ENCODE results near the gene STPG3. TPM values are rescaled to one million over a fixed set of nuclear protein-coding genes. Genes with fewer than 3 reads are reported as not detected.

The STPG3 gene
- total RNA-seq, 2 experiments from 2014 or later: not detected

DNA sequence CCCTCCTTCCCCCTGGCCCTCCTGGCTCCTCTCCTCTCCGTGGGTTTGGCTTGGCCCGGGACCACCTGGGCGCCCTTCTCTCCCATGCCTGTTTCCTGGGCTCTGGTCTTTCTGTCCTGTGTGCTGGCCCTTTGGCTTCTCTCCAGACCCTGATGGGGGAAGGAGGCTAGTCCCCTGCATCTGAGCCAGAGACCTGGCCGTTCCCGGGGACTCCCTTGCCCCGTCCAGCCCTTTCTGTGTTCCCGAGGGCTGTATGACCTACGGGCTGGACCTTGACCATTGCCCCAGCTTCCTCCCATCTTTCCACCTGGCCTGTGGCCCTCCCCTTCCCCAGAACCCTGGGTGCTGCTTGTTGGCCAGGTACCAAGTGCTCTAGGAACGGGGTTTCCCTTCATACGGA is 12.4 kb downstream of the STPG3 start:
- peaks cover 20% of the 10 kb centered on the region for H3K36me3 Mint-ChIP-seq
- ATAC-seq: no peak

DNA sequence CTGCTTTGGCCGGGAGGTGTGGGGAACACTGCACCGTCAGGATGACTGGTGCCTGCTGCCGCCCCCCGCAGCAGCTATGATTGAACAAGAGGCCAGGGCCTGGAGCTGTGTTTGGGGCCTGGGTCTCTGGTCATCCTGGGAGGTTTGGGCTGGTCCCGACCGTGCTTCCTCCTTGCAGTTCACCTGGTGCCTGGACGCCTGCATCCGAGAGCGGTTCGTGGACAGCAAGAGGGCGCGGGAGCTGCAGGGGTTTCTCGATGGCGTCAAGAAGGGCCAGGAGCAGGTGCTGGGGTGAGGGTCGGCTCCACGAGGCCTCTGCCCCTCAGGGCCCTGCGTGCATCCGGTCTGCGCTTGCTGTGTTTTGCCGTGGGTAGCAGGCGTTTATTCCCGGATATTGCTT is 13.0 kb downstream of the STPG3 start:
- no peak for ATAC-seq
- H3K27me3 Mint-ChIP-seq: no peaks in the 10 kb centered on the region
- no peaks in the 10 kb centered on the region for H3K9me3 Mint-ChIP-seq (ENCODE audit: low read depth)
- H3K27ac Mint-ChIP-seq: no peak overlapping the region
- DNase-seq: no peak
- H3K4me3 Mint-ChIP-seq: no peak overlapping the region
- H3K4me1 Mint-ChIP-seq: peaks cover 9% of the 10 kb centered on the region
- peaks cover 23% of the 10 kb centered on the region for H3K36me3 Mint-ChIP-seq
- CTCF ChIA-PET: interaction anchor here (1.0 to 1.6 kb wide), 3 partner anchors 9 to 27 kb away, joined by 3 to 4 read pairs (median 3); partner anchors contain the start of genes NELFB and TOR4A

More for the DNA sequence above, 12.4 kb downstream of the STPG3 start:
- H3K4me1 Mint-ChIP-seq: peaks cover 5% of the 10 kb centered on the region
- H3K27ac Mint-ChIP-seq: no peak overlapping the region
- CTCF ChIA-PET: interaction anchor here (1.2 to 1.6 kb wide), 2 partner anchors 9 to 14 kb away, joined by 3 to 4 read pairs; partner anchors contain the start of genes NELFB and TOR4A
- H3K27me3 Mint-ChIP-seq: no peaks in the 10 kb centered on the region
- H3K4me3 Mint-ChIP-seq: no peak overlapping the region
- DNase-seq: no peak
- H3K9me3 Mint-ChIP-seq (ENCODE audit: low read depth): no peaks in the 10 kb centered on the region

DNA sequence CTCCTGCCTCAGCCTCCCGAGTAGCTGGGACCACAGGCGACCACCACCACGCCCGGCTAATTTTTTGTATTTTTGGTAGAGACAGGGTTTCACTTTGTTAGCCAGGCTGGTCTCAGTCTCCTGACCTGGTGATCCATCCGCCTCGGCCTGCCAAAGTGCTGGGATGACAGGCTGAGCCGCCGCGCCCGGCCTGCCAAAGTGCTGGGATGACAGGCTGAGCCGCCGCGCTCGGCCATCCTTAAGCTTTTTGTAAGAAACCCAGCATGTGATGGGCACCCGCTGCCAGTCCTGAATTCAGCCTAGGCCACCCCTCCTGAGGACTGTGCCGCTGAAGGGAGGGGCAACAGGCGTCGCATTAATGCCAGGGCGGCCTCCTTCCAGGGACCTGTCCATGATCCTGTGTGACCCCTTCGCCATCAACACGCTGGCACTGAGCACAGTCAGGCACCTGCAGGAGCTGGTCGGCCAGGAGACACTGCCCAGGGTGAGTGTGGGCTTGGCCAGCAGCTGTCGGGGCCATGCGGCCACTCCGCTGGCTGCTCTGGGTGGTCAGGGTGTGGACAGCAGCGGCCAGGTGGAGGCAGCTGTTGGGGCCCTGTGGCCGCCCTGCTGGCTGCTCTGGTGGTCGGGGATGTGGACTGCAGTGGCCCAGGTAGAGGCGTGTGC is 14.5 kb downstream of the STPG3 start:
- Mint-ChIP-seq H3K27me3 (no peaks in the 10 kb centered on the region), H3K4me3 (no peak overlapping the region), H3K4me1 (peaks cover 15% of the 10 kb centered on the region), H3K27ac (no peak overlapping the region), H3K9me3 (ENCODE audit: low read depth) (no peaks in the 10 kb centered on the region), H3K36me3 (peaks cover 22% of the 10 kb centered on the region)
- DNase-seq (no peak), ATAC-seq (no peak)
- CTCF ChIA-PET: no interaction called here

DNA sequence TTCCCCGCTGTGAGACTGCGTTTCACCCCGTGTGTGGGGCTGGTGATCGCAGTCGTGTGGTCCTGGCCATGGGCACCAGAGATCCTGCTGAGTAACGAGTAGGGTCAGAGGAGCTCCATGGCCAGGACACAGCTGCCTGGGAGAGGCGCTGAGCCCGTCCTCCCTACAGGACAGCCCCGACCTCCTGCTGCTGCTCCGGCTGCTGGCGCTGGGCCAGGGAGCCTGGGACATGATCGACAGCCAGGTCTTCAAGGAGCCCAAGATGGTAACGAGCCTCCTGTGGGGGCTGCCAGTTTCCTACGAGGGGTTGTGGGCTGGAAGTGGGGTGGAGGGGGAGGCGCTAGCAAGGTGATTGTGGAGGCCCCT is 15.1 kb downstream of the STPG3 start:
- ATAC-seq (no peak), DNase-seq (no peak)
- H3K9me3 Mint-ChIP-seq (ENCODE audit: low read depth): no peaks in the 10 kb centered on the region
- no peak overlapping the region for H3K27ac Mint-ChIP-seq
- no peak overlapping the region for H3K4me3 Mint-ChIP-seq
- CTCF ChIA-PET: no interaction called here
- H3K27me3 Mint-ChIP-seq: no peaks in the 10 kb centered on the region
- peaks cover 18% of the 10 kb centered on the region for H3K4me1 Mint-ChIP-seq
- H3K36me3 Mint-ChIP-seq: peaks cover 22% of the 10 kb centered on the region

DNA sequence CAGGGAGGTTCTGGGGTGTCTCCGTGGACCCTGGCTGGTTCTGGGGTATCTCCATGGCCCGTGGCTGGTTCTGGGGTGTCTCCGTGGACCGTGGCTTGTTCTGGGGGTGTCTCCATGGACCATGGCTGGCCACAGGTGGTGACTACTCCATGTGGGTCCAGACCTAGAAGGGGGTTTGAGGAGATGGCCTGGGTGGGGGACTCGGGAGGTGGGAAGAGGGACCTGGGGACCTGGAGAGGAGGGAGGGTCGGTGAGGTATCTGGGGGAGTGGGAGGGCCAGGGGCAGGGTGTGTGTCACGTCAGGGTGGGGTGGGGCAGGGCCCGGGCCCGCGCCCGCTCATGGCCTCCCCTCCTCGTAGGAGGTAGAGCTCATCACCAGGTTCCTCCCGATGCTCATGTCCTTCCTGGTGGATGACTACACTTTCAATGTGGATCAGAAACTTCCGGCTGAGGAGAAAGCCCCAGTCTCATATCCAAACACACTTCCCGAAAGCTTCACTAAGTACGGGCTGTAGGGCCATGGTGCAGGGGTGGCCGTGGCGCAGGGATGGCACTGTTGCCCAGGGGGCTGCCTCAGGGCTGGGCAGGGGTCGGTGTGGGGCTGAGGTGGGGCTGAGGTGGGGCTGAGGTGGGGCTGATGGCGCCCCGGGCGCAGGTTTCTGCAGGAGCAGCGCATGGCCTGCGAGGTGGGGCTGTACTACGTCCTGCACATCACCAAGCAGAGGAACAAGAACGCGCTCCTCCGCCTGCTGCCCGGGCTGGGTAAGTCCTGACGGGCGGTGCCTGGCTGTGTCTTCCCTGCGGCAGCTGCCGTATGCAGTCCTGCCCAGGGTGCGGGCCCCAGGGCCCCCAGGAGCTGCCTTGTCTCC is 15.7 kb downstream of the STPG3 start:
- Mint-ChIP-seq H3K27me3 (no peaks in the 10 kb centered on the region), H3K9me3 (ENCODE audit: low read depth) (no peaks in the 10 kb centered on the region), H3K4me1 (peaks cover 22% of the 10 kb centered on the region), H3K27ac (no peak overlapping the region), H3K4me3 (no peak overlapping the region), H3K36me3 (peaks cover 21% of the 10 kb centered on the region)
- CTCF ChIA-PET: interaction anchor here (1.0 kb wide), 1 partner anchor 11 kb away, joined by 3 read pairs; the partner anchor contains the start of gene TOR4A
- no peak for ATAC-seq
- DNase-seq: no peak

DNA sequence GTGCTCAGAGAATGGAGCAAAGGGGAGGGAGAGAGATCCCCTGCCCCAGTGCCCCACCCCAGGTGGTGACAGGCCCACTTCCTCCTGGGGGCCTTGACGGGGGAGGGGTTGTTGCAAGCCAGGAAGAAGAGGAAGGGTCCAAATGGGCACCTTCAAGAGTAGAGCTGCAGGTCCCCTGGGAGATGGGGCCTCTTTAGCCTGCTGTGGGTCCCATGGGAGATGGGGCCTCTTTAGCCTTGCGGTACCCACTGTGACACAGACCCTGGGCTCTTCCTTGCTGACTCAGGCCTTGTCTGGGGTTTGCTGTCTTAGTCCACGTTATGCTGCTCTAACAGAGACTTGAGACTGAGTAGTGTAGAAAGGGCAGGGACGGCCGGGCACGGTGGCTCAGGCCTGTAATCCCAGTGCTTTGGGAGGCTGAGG is 16.9 kb downstream of the STPG3 start:
- Mint-ChIP-seq H3K36me3 (peaks cover 21% of the 10 kb centered on the region), H3K4me3 (no peak overlapping the region), H3K4me1 (peaks cover 22% of the 10 kb centered on the region), H3K9me3 (ENCODE audit: low read depth) (no peaks in the 10 kb centered on the region), H3K27ac (no peak overlapping the region), H3K27me3 (no peaks in the 10 kb centered on the region)
- no peak for DNase-seq
- CTCF ChIA-PET: interaction anchor here (1.0 kb wide), 1 partner anchor 10 kb away, joined by 3 read pairs; the partner anchor contains the start of gene TOR4A
- ATAC-seq: no peak

DNA sequence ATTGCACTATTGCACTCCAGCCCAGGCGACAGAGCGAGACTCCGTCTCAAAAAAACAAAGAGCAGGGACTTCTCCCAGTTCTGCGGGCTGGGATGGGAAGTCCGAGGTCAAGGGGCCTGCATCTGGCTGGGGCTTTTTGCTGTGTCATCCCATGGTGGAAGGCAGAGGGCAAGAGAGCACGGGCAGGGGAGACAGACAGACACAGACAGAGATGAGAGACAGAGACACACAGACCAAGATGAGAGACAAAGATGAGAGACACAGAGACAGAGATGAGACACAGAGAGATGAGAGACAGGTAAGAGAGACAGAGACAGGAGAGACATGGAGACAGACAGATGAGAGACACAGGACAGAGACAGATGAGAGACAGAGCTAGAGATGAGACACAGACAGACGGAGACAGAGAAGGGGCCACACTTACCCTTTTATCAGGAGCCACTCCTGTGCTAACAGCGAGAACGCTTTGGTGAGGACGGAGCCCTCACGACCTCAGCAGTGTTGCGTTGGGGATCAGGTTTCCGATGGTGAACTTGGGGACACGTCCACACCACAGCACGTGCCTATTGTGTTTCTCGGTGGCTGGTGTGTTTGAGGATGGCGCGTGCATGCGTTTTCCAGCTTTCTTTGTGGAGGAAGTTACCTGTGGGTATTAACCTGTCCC is 17.6 kb downstream of the STPG3 start:
- CTCF ChIA-PET: interaction anchor here (1.0 kb wide), 1 partner anchor 163 kb away, joined by 3 read pairs; no protein-coding TSS in a partner anchor

DNA sequence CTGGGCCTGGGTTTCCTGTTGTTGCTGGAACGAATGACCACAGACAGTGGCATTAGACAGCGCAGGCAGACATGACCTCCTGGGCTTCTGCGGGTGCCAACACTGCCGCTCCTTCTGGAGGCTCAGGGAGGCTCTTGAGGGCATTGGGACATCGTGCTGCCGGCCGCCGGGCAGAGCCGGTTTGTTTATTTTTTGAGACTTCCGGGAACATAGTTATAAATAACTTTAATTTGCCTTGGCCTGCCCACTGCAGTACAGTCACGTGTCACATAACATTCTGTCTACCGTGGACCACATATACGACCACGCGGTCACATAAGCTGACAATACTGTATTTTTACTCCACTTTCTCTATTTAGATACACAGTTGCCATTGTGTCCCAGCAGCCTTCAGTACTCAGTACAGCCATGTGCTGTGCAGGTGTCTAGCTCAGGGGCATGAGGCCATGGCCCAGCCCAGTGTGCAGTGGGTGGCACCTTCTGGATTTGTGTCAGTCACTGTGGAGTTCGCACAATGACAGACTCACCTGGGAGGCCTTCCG is 18.2 kb downstream of the STPG3 start:
- no peak for DNase-seq
- no peak for ATAC-seq
- peaks cover 22% of the 10 kb centered on the region for H3K4me1 Mint-ChIP-seq
- no peak overlapping the region for H3K4me3 Mint-ChIP-seq
- no peaks in the 10 kb centered on the region for H3K9me3 Mint-ChIP-seq (ENCODE audit: low read depth)
- CTCF ChIA-PET: interaction anchor here (1.0 kb wide), 1 partner anchor 164 kb away, joined by 3 read pairs; no protein-coding TSS in a partner anchor
- H3K27me3 Mint-ChIP-seq: no peaks in the 10 kb centered on the region
- peaks cover 20% of the 10 kb centered on the region for H3K36me3 Mint-ChIP-seq
- H3K27ac Mint-ChIP-seq: no peak overlapping the region

More for the DNA sequence above, 17.6 kb downstream of the STPG3 start:
- DNase-seq: no peak
- Mint-ChIP-seq H3K27ac (peak overlapping the region; percentile 0), H3K4me3 (no peak overlapping the region), H3K4me1 (peaks cover 22% of the 10 kb centered on the region), H3K27me3 (no peaks in the 10 kb centered on the region), H3K9me3 (ENCODE audit: low read depth) (no peaks in the 10 kb centered on the region), H3K36me3 (peaks cover 21% of the 10 kb centered on the region)
- ATAC-seq: no peak

DNA sequence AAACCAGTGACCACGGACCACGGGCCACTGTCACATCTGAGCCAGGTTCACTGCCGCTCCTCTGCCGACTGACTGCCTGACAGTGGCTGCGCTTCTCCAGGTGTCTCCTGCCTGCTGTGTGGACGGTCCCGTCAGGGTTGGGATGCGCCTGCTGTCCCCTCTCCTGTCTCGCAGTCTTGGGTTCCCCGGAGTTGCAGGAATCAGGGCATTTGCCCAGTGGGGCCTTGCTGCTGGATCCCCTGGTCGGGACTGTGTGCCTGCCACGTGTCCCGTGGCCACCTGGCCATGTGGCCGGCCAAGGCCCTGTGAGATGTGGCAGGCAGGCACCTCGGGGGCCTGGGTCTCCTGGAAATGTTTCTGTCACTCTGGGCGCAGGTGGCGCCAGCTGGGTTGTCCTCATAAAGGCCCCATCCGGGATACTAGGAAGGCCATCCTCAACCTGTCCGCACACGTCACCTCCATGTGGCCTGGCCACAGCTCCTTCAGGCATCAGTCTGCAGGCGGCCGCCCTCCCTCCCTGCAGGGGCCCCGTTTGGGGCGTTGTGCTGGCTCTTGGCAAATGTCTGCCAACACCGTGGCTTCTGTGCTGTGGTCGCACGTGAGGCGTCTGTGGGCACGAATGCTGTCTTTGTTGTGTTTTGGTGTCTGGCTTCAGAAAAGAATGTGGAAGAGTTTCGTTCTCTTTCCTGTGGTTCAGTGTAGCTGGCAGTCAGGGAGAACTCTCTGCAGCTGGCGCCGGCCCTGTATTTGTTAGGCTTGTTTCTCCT is 20.0 kb downstream of the STPG3 start:
- H3K27ac Mint-ChIP-seq: peak overlapping the region; percentile 37
- H3K9me3 Mint-ChIP-seq (ENCODE audit: low read depth): no peaks in the 10 kb centered on the region
- peaks cover 22% of the 10 kb centered on the region for H3K4me1 Mint-ChIP-seq
- no peaks in the 10 kb centered on the region for H3K27me3 Mint-ChIP-seq
- H3K36me3 Mint-ChIP-seq: peaks cover 16% of the 10 kb centered on the region
- no peak for DNase-seq
- H3K4me3 Mint-ChIP-seq: no peak overlapping the region
- CTCF ChIA-PET: interaction anchor here (1.4 kb wide), 1 partner anchor 31 kb away, joined by 3 read pairs; no protein-coding TSS in a partner anchor
- peak; percentile 31 for ATAC-seq

DNA sequence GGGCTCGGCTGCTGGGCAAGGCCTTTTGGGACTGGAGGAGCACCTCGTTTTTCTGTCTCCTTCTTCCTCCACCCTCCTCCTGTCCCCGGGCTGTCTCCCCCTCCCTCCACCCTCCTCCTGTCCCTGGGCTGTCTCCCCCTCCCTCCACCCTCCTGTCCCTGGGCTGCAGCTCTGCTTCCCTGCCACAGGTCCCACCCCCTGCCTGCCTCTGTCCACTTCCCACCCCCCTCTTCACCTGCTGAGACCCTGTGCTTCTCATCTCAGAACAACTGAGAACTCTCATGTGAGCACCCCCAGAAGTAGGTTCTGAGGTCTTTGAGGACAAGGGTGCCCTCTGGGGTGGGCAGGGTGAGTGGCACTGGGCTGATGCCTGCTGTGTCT is 20.6 kb downstream of the STPG3 start:
- Mint-ChIP-seq H3K36me3 (peaks cover 15% of the 10 kb centered on the region), H3K27ac (peak overlapping the region; percentile 37), H3K27me3 (no peaks in the 10 kb centered on the region), H3K4me3 (no peak overlapping the region), H3K9me3 (ENCODE audit: low read depth) (no peaks in the 10 kb centered on the region), H3K4me1 (peaks cover 22% of the 10 kb centered on the region)
- DNase-seq: no peak
- no peak for ATAC-seq
- CTCF ChIA-PET: interaction anchor here (1.4 kb wide), 1 partner anchor 31 kb away, joined by 3 read pairs; no protein-coding TSS in a partner anchor

DNA sequence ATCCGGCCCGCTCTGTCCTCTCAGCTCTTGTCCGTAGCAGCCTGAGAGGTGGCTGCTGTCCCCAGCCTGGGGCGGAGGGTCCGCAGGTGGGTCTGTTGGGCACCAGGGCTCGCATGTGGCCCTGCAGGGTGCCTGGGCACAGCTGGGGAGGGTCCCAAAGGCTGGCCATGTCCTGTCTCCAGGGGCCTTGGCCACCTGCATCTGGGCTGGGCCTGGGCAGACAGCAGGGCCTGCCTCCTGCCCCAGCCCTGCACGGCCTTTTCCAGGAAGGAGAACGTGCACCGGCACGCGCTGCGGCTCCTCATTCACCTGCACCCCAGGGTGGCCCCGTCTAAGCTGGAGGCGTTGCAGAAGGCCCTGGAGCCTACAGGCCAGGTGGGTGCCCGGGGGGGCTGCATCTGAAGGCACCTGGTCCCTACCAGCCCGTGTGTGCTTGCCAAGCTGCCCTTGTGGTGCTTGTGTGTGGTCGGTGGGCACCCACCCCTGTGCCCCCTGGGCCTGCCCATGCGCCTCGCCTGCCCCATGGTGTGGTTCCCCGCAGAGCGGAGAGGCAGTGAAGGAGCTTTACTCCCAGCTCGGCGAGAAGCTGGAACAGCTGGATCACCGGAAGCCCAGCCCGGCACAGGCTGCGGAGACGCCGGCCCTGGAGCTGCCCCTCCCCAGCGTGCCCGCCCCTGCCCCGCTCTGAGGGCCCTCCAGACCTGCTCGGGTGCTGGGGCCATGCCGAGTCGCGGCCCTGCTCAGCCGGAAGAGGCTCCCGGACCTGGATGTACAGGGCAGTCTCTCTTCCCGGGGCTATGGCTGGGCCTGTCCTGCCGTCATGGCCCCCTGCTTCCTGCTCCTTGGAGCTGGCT is 21.4 kb downstream of the STPG3 start:
- H3K27me3 Mint-ChIP-seq: no peaks in the 10 kb centered on the region
- no peak for ATAC-seq
- CTCF ChIA-PET: interaction anchor here (1.0 to 1.4 kb wide), 3 partner anchors 14 to 35 kb away, joined by 3 to 4 read pairs (median 3); no protein-coding TSS in a partner anchor
- no peaks in the 10 kb centered on the region for H3K9me3 Mint-ChIP-seq (ENCODE audit: low read depth)
- H3K4me3 Mint-ChIP-seq: no peak overlapping the region
- H3K27ac Mint-ChIP-seq: no peak overlapping the region
- peaks cover 28% of the 10 kb centered on the region for H3K4me1 Mint-ChIP-seq
- H3K36me3 Mint-ChIP-seq: peaks cover 12% of the 10 kb centered on the region
- no peak for DNase-seq

DNA sequence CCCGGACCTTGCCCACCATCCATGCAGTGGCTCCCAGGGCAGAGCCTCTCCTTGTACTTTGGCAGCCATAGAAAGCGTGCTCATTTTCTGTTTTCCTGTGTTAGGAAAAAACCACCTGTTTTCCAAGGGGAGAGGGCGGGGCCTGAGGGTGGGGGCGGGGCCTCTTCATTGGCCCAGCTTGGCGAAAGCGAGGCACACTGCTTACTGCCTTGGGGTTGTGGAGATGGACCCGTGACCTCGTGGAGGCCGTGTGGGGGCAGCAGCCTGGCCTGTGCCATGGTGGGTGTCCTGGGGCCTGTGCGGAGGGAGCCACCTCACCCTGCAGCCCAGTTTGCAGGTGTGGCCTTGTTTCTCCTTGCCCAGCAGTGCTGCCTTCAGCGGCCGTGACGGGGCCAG is 22.0 kb downstream of the STPG3 start:
- H3K4me1 Mint-ChIP-seq: peaks cover 23% of the 10 kb centered on the region
- no peak overlapping the region for H3K27ac Mint-ChIP-seq
- ATAC-seq (no peak), DNase-seq (no peak)
- H3K27me3 Mint-ChIP-seq: no peaks in the 10 kb centered on the region
- no peaks in the 10 kb centered on the region for H3K9me3 Mint-ChIP-seq (ENCODE audit: low read depth)
- peaks cover 10% of the 10 kb centered on the region for H3K36me3 Mint-ChIP-seq
- CTCF ChIA-PET: interaction anchor here (1.0 to 1.4 kb wide), 3 partner anchors 13 to 36 kb away, joined by 3 to 4 read pairs (median 3); no protein-coding TSS in a partner anchor
- H3K4me3 Mint-ChIP-seq: no peak overlapping the region

Data from activated CD8-positive, alpha-beta memory T cell treated with anti-CD3 and anti-CD28 coated beads, Interleukin-2, amount 10 ng/mL, durations not matched to agents 7 days and 5 days (primary cell).